Fibroblast of lung (primary cell): Measurements from ENCODE around the gene PAPOLA. TPM values are rescaled to one million over a fixed set of nuclear protein-coding genes. Genes with fewer than 3 reads are reported as not detected.

Experiments used
- DNase-seq, 2 donors: peaks; one replicate each; pipeline versions ENCODE4 v3.0.0 to v3.0.0-alpha.2; 2010; ENCODE audit warnings: low read depth in 2 of 2
- H2AFZ ChIP-seq: 2 replicates; pipeline ENCODE4 v1.5.1; 2012; ENCODE audit warnings: low read length, control low read depth, inconsistent platforms
- H3K27ac ChIP-seq: 2 replicates; pipeline ENCODE4 v1.5.1; 2011; ENCODE audit warnings: low read length, control low read depth; ENCODE audit not compliant: insufficient read depth
- H3K27me3 ChIP-seq: 2 replicates; pipeline ENCODE4 v1.5.1; 2011; ENCODE audit warnings: mild to moderate bottlenecking, low read length; ENCODE audit not compliant: control insufficient read depth, insufficient read depth
- H3K36me3 ChIP-seq: 2 replicates; pipeline ENCODE4 v1.5.1; 2011; ENCODE audit warnings: low read length; ENCODE audit not compliant: control insufficient read depth, insufficient read depth
- H3K4me1 ChIP-seq: 2 replicates; pipeline ENCODE4 v1.5.1; 2011; ENCODE audit warnings: low read length; ENCODE audit not compliant: control insufficient read depth, insufficient read depth; ENCODE audit errors: extremely low read depth
- H3K4me2 ChIP-seq: 2 replicates; pipeline ENCODE4 v1.5.1; 2011; ENCODE audit warnings: low read length, control low read depth; ENCODE audit not compliant: insufficient read depth; ENCODE audit errors: extremely low read depth
- H3K4me3 ChIP-seq, 4 experiments: fragments of 200-600 bp in 1 of 4; sonication (generic) in 1 of 4; replicated peaks in 1 of 4; 2 replicates each; pipeline ENCODE4 v1.5.1; 2011 to 2016; ENCODE audit warnings: low read length in 4 of 4, low read depth in 3 of 4, mild to moderate bottlenecking in 3 of 4, control low read depth in 2 of 4, inconsistent platforms in 1 of 4, mixed read lengths in 1 of 4; ENCODE audit not compliant: insufficient read depth in 1 of 4; ENCODE audit errors: control extremely low read depth in 1 of 4
- H3K79me2 ChIP-seq: 2 replicates; pipeline ENCODE4 v1.5.1; 2012; ENCODE audit warnings: mild to moderate bottlenecking, low read length, inconsistent platforms; ENCODE audit not compliant: control insufficient read depth, insufficient read depth
- H3K9ac ChIP-seq: 2 replicates; pipeline ENCODE4 v1.5.1; 2011; ENCODE audit warnings: mild to moderate bottlenecking, low read length, control low read depth; ENCODE audit not compliant: insufficient read depth
- H3K9me3 ChIP-seq: 2 replicates; pipeline ENCODE4 v1.5.1; 2012; ENCODE audit warnings: low read depth, low read length; ENCODE audit not compliant: control insufficient read depth, insufficient read depth
- H4K20me1 ChIP-seq: 2 replicates; pipeline ENCODE4 v1.5.1; 2011; ENCODE audit warnings: low read length; ENCODE audit not compliant: control insufficient read depth, insufficient read depth; ENCODE audit errors: extremely low read depth
- CTCF ChIP-seq, 2 donors: IDR thresholded peaks in 1 of 2; conservative IDR thresholded peaks in 1 of 2; 1 replicate in 1 of 2; 2 replicates in 1 of 2; pipeline ENCODE4 v1.5.1; 2011 to 2012; ENCODE audit warnings: low read length in 2 of 2, control low read depth in 1 of 2, inconsistent platforms in 1 of 2, low read depth in 1 of 2, mild to moderate bottlenecking in 1 of 2
- EZH2 ChIP-seq: IDR thresholded peaks from 2 replicates; pipeline ENCODE4 v1.5.1; 2012; ENCODE audit warnings: low read length, control low read depth, mild to moderate bottlenecking; ENCODE audit errors: missing control alignments
- polyA plus RNA-seq, 2 donors: library from polyadenylated mRNA; depleted of rRNA in 1 of 2; stranded (reverse) in 1 of 2; unstranded in 1 of 2; fragments of >200 nt; gene quantifications; 2 replicates each; pipeline ENCODE4 v1.2.1, GENCODE V29; 2011 to 2012; ENCODE audit warnings: missing spikeins in 1 of 2
- total RNA-seq: library from RNA; depleted of rRNA; stranded (reverse); fragments of >200 nt; gene quantifications from 2 replicates; pipeline ENCODE4 v1.2.1, GENCODE V29; 2014

Gene PAPOLA
- total and polyA plus RNA-seq, 2 donors (not counting 1 experiment from before 2014, with no cell fraction given): 109 to 141 TPM

DNA sequence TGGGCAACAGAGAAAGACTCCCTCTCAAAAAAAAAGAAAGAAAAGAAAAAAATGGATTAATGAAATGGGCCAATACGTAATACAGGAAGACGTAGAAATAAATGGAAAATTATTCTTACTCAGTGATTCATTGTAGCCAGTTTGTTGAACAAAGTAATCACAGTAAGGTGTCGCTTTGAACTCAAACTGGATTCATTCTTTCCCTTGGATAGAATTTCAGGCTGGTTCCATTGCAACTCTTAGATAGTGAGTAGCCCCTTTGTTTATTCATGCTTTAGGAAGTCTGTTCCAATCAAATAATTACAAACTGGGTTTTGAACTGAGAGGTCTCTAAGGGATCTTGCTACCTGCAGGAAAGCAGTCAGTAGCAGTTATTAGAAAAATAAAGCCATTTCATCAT, 42.3 kb upstream of the PAPOLA start:
- Histone ChIP-seq H3K9me3 (no peaks in the 10 kb centered on the region), H3K4me2 (no peak overlapping the region), H3K9ac (no peak overlapping the region), H3K4me1 (no peaks in the 10 kb centered on the region), H4K20me1 (no peaks in the 10 kb centered on the region), H2AFZ (no peak overlapping the region), H3K27me3 (no peaks in the 10 kb centered on the region), H3K4me3 (no peak overlapping the region), H3K36me3 (no peaks in the 10 kb centered on the region), H3K79me2 (no peaks in the 10 kb centered on the region), H3K27ac (no peak overlapping the region)
- no peak for TF ChIP-seq EZH2
- no peak for TF ChIP-seq CTCF (conservative IDR thresholded peaks at IDR 0.05 in 1 of 2, IDR thresholded peaks at IDR 0.05 in 1 of 2; ENCODE audit: low read depth in 1 of 2, low read length in 2 of 2)
- DNase-seq: no peak

DNA sequence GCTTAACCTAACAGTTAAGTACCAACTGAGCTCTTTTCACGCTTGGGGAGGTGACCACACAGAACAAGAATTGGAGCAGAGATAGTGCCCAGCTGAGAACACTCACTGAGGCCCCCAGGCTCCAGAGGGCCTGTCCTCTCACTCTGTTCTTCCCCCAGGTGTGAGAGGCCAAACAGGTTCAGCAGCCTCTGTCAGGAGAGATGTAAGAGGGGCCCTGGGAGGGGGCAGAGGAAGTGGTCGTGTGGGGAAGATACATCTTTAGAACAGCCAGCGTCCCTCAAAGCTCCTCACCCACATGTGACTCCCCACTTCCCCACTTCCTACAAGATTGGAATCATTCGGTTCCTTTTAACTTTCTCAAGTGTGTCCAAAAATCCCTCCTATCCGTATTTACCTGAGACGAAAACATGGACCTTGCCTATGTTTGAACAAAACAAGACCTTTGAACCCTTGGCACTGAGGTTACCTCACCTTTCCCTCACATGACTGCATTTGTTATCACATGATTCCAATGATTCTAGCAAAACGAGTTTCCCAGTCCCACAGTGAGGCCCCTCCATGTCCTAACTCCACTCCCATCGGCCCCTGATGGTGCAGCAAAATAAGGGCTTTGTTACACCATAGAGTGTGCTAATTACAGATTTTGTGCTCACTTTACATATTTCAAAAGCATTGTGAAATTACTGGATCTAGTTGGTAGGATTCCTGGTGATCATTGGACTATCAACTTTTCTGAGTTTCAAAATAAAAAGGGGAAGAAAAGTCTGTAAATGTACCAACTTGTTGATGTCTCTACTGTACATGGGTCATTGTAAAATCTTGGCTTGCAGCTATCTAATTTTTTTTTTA, 40.0 kb upstream of the PAPOLA start:
- H3K9me3 ChIP-seq: no peaks in the 10 kb centered on the region
- H3K27ac ChIP-seq: no peak overlapping the region
- no peak overlapping the region for H3K4me3 ChIP-seq
- no peaks in the 10 kb centered on the region for H3K27me3 ChIP-seq
- H3K9ac ChIP-seq: no peak overlapping the region
- no peak for TF ChIP-seq CTCF (conservative IDR thresholded peaks at IDR 0.05 in 1 of 2, IDR thresholded peaks at IDR 0.05 in 1 of 2; ENCODE audit: low read depth in 1 of 2, low read length in 2 of 2)
- no peak for TF ChIP-seq EZH2
- no peaks in the 10 kb centered on the region for H3K79me2 ChIP-seq
- H4K20me1 ChIP-seq: no peaks in the 10 kb centered on the region
- H2AFZ ChIP-seq: no peak overlapping the region
- no peaks in the 10 kb centered on the region for H3K4me1 ChIP-seq
- no peak overlapping the region for H3K4me2 ChIP-seq
- H3K36me3 ChIP-seq: no peaks in the 10 kb centered on the region
- no peak for DNase-seq

DNA sequence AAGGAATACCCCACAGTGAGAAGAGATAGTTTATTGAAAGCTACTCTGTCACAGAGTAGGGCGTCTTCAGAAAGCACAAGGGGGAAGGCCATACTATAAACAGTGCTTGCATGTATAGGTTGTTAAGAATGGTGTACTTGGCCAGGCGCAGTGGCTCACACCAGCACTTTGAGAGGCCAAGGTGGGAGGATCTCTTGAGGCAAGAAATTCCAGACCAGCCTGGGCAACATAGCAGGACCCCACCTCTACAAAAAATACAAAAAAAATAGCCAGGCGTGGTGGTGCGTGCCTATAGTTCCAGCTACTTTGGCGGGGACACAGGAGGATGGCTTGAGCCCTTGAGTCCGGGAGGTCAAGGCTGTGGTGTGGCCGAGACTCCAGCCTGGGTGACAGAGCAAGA, 38.0 kb upstream of the PAPOLA start:
- Histone ChIP-seq H3K4me2 (no peak overlapping the region), H3K27ac (no peak overlapping the region)

More for the DNA sequence above, 38.0 kb upstream of the PAPOLA start:
- Histone ChIP-seq H3K4me1 (no peaks in the 10 kb centered on the region), H3K9me3 (no peaks in the 10 kb centered on the region), H3K27me3 (no peaks in the 10 kb centered on the region), H4K20me1 (no peaks in the 10 kb centered on the region), H3K9ac (no peak overlapping the region), H3K79me2 (no peaks in the 10 kb centered on the region), H3K36me3 (no peaks in the 10 kb centered on the region), H2AFZ (no peak overlapping the region), H3K4me3 (no peak overlapping the region)
- no peak for DNase-seq
- no peak for TF ChIP-seq CTCF (conservative IDR thresholded peaks at IDR 0.05 in 1 of 2, IDR thresholded peaks at IDR 0.05 in 1 of 2; ENCODE audit: low read depth in 1 of 2, low read length in 2 of 2)
- TF ChIP-seq EZH2: no peak
